A673 (cell line): ENCODE data around the gene CACNG3.

Experiments used
- EZH2 ChIP-seq: fragments of 200-600 bp; sonication (generic); IDR thresholded peaks from 2 replicates; pipeline ENCODE4 v1.6.1; 2017; ENCODE audit warnings: borderline replicate concordance, low read depth, mild to moderate bottlenecking, mixed read lengths, antibody characterized with exemption, low read length; ENCODE audit not compliant: poor library complexity, severe bottlenecking
- TF ChIP-seq, protein P1 (sequence below): fragments of 300-800, 200-600 bp; sonication (generic); conservative IDR thresholded peaks from 2 replicates; pipeline ENCODE4 v1.5.1; 2017; ENCODE audit warnings: low read depth, mild to moderate bottlenecking, antibody characterized with exemption, low read length, moderate library complexity, mixed read lengths

DNA sequence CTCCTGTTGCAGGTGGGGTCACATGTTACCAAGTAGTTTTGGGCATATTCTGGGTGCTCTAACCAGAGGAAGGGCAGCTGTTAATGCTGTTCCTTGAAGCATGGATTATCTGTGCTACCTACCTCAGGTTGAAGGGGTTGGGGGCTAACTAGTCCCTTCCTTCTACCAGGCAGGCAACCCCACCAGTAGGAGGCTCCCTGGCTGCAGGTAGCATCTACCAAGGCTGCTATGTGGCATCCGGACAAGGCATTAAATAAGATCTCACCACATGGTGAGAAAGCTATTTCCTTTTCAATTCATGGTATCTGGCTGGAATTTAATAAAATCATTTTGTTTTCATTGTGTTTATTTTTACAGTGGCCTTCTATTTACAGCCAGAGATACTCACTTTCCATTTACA lies 62.5 kb downstream of the CACNG3 start:
- TF ChIP-seq, protein P1, sequence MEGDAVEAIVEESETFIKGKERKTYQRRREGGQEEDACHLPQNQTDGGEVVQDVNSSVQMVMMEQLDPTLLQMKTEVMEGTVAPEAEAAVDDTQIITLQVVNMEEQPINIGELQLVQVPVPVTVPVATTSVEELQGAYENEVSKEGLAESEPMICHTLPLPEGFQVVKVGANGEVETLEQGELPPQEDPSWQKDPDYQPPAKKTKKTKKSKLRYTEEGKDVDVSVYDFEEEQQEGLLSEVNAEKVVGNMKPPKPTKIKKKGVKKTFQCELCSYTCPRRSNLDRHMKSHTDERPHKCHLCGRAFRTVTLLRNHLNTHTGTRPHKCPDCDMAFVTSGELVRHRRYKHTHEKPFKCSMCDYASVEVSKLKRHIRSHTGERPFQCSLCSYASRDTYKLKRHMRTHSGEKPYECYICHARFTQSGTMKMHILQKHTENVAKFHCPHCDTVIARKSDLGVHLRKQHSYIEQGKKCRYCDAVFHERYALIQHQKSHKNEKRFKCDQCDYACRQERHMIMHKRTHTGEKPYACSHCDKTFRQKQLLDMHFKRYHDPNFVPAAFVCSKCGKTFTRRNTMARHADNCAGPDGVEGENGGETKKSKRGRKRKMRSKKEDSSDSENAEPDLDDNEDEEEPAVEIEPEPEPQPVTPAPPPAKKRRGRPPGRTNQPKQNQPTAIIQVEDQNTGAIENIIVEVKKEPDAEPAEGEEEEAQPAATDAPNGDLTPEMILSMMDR, result peak; percentile 68
- no peak for TF ChIP-seq EZH2
